PC-3 (cell line): ENCODE results near the gene METTL3. TPM values are rescaled to one million over a fixed set of nuclear protein-coding genes. Genes with fewer than 3 reads are reported as not detected.

Experiments
- ATAC-seq: fragments of 200-7000 bp; cut with Tn5 transposase; 2 replicates; pipeline ENCODE4 v1.9.1; 2020; ENCODE audit warnings: mild to moderate bottlenecking, moderate library complexity
- BruUV-seq: library from RNA; stranded (reverse); fragments of 400-500 nt; replicated peaks from 2 replicates; lab custom pipeline; 2021; lab: Mats Ljungman, UMichigan
- CTCF ChIA-PET: fragments of 300-600 bp; sonication (Branson Sonifier 250); formaldehyde crosslinking; loops from one replicate; lab custom pipeline; 2022; ENCODE audit warnings: antibody characterized with exemption; lab: Charles Lee
- POLR2A ChIA-PET: fragments of 300-600 bp; sonication (Branson Sonifier 250); formaldehyde crosslinking; loops from one replicate; lab custom pipeline; 2022; ENCODE audit warnings: antibody characterized with exemption; ENCODE audit not compliant: unreplicated experiment; lab: Charles Lee
- DNase-seq: peaks from one replicate; pipeline ENCODE4 v3.0.0-alpha.2; 2015
- H2AFZ ChIP-seq: fragments of 300-600 bp; sonication (generic); 2 replicates; pipeline ENCODE4 v1.6.0; 2016; ENCODE audit warnings: antibody characterized with exemption, low read length
- H3F3A ChIP-seq: fragments of 300-600 bp; sonication (generic); one replicate; pipeline ENCODE4 v1.6.0; 2017; ENCODE audit warnings: antibody characterized with exemption, low read length, control low read depth, mild to moderate bottlenecking; ENCODE audit not compliant: unreplicated experiment
- H3K27ac ChIP-seq: fragments of 300-600 bp; sonication (generic); 2 replicates; pipeline ENCODE4 v1.5.1; 2016; ENCODE audit warnings: mild to moderate bottlenecking, low read length
- H3K27me3 ChIP-seq: fragments of 300-600 bp; sonication (generic); 2 replicates; pipeline ENCODE4 v1.6.1; 2016; ENCODE audit warnings: low read length, mixed read lengths
- H3K36me3 ChIP-seq: fragments of 300-600 bp; sonication (generic); 2 replicates; pipeline ENCODE4 v1.6.1; 2016; ENCODE audit warnings: low read depth, mixed run types, low read length, mixed read lengths
- H3K4me1 ChIP-seq: fragments of 300-600 bp; sonication (generic); 2 replicates; pipeline ENCODE4 v1.5.1; 2016; ENCODE audit warnings: low read length; ENCODE audit not compliant: insufficient read depth
- H3K4me2 ChIP-seq: fragments of 300-600 bp; sonication (generic); 2 replicates; pipeline ENCODE4 v1.6.0; 2016; ENCODE audit warnings: low read length
- H3K4me3 ChIP-seq: fragments of 300-600 bp; sonication (generic); 2 replicates; pipeline ENCODE4 v1.5.1; 2016; ENCODE audit warnings: mild to moderate bottlenecking, low read length, mixed read lengths
- H3K79me2 ChIP-seq: fragments of 300-600 bp; sonication (generic); 2 replicates; pipeline ENCODE4 v1.6.1; 2017; ENCODE audit warnings: low read length, mixed read lengths
- H3K9ac ChIP-seq: fragments of 300-600 bp; sonication (generic); 2 replicates; pipeline ENCODE4 v1.6.0; 2016; ENCODE audit warnings: mild to moderate bottlenecking, low read length
- H3K9me2 ChIP-seq: fragments of 300-600 bp; sonication (generic); replicated peaks from 2 replicates; pipeline ENCODE4 v1.6.1; 2016; ENCODE audit warnings: mixed run types, low read length, mixed read lengths
- H3K9me3 ChIP-seq: fragments of 300-600 bp; sonication (generic); 2 replicates; pipeline ENCODE4 v1.6.1; 2016; ENCODE audit warnings: low read length, mixed read lengths
- H4K20me1 ChIP-seq: fragments of 300-600 bp; sonication (generic); 2 replicates; pipeline ENCODE4 v1.6.1; 2016; ENCODE audit warnings: low read length, mixed read lengths
- CTCF ChIP-seq: fragments of 300-600 bp; sonication (generic); conservative IDR thresholded peaks from 2 replicates; pipeline ENCODE4 v1.5.1; 2017; ENCODE audit warnings: antibody characterized with exemption, low read depth, mild to moderate bottlenecking, low read length
- EZH2 ChIP-seq: fragments of 300-600 bp; sonication (generic); IDR thresholded peaks from one replicate; pipeline ENCODE4 v1.6.1; 2017; ENCODE audit warnings: antibody characterized with exemption, mild to moderate bottlenecking, low read length; ENCODE audit not compliant: unreplicated experiment
- EZH2phosphoT487 ChIP-seq: fragments of 300-600 bp; sonication (generic); IDR thresholded peaks from 2 replicates; pipeline ENCODE4 v1.6.1; 2018; ENCODE audit warnings: mild to moderate bottlenecking, antibody characterized with exemption, low read length, borderline replicate concordance
- intact Hi-C: fragments of 100-400 bp; cut with micrococcal nuclease; formaldehyde crosslinking; loops from 2 replicates; pipeline ENCODE4 v1.9.0; 2023
- total RNA-seq: library from RNA; depleted of rRNA; stranded (reverse); fragments of >200 nt; gene quantifications from 2 replicates; pipeline ENCODE4 v1.2.3, GENCODE V29; 2014; rRNA removed

Gene METTL3
- total RNA-seq, 1 experiment from 2014 or later: 57.1 TPM

GRCh38 chr14:21454843-21455544 is 56.1 kb downstream of the METTL3 start:
- peaks cover 12% of the 10 kb centered on the region for H3K4me1 ChIP-seq
- no peaks in the 10 kb centered on the region for H3K9me3 ChIP-seq
- ChIA-PET POLR2A (interaction anchor here (1.9 kb wide), 1 partner anchor 18 kb away, joined by 16 read pairs; no protein-coding TSS in a partner anchor), CTCF (interaction anchor here (0.9 to 2.1 kb wide), 2 partner anchors 18 to 23 kb away, joined by 4 to 17 read pairs; no protein-coding TSS in a partner anchor)
- H3K27me3 ChIP-seq: no peaks in the 10 kb centered on the region
- peak overlapping the region; percentile 93 for H3K4me2 ChIP-seq
- no peaks in the 10 kb centered on the region for H3F3A ChIP-seq
- no peaks in the 10 kb centered on the region for H3K9me2 ChIP-seq
- no TSS peak for BruUV-seq
- intact Hi-C loops: no loop called here
- peaks cover 59% of the 10 kb centered on the region for H3K79me2 ChIP-seq
- no peak overlapping the region; the same call in 1 of the 2 replicates for H3K27ac ChIP-seq
- 0 out of 2 replicates have a peak overlapping the region, but pooled peaks have one; percentile 81 for H2AFZ ChIP-seq
- TF ChIP-seq EZH2phosphoT487: no peak
- no peak for TF ChIP-seq EZH2
- no peak for TF ChIP-seq CTCF
- ATAC-seq (no peak), DNase-seq (no peak)
- H3K4me3 ChIP-seq: peak overlapping the region; percentile 97
- H3K9ac ChIP-seq: peak overlapping the region; percentile 95
- H4K20me1 ChIP-seq: peaks cover 9% of the 10 kb centered on the region; the same call in 1 of the 2 replicates
- H3K36me3 ChIP-seq: no peaks in the 10 kb centered on the region

GRCh38 chr14:21449899-21450216 is 61.3 kb downstream of the METTL3 start:
- no peaks in the 10 kb centered on the region for H3K27me3 ChIP-seq
- ATAC-seq: no peak
- intact Hi-C loops: no loop called here
- peaks cover 18% of the 10 kb centered on the region; the same call in 1 of the 2 replicates for H4K20me1 ChIP-seq
- peaks cover 3% of the 10 kb centered on the region; the same call in 1 of the 2 replicates for H3K36me3 ChIP-seq
- H3K9me2 ChIP-seq: no peaks in the 10 kb centered on the region
- TF ChIP-seq EZH2 (no peak), CTCF (no peak)
- H3K9me3 ChIP-seq: no peaks in the 10 kb centered on the region
- no peak overlapping the region for H3K4me2 ChIP-seq
- no peaks in the 10 kb centered on the region for H3F3A ChIP-seq
- ChIA-PET POLR2A (no interaction called here), CTCF (no interaction called here)
- H2AFZ ChIP-seq: no peak overlapping the region
- peaks cover 100% of the 10 kb centered on the region for H3K79me2 ChIP-seq
- H3K4me1 ChIP-seq: peaks cover 8% of the 10 kb centered on the region
- H3K9ac ChIP-seq: no peak overlapping the region
- no peak overlapping the region for H3K4me3 ChIP-seq
- no peak for DNase-seq
- BruUV-seq: no TSS peak
- no peak overlapping the region for H3K27ac ChIP-seq

Other genes starting within 250 kb of the METTL3 start
- 682 and 772 TPM in 2 replicates for gene HNRNPC, start 241.9 kb downstream of the METTL3 start, total RNA-seq
- gene RPGRIP1, start 231.3 kb downstream of the METTL3 start, total RNA-seq: 0.33 TPM in 1 of 2 replicates, not detected in the other
- 92.6 and 102 TPM in 2 replicates for gene SUPT16H, start 127.3 kb downstream of the METTL3 start, total RNA-seq
- gene CHD8, start 55.2 kb downstream of the METTL3 start, total RNA-seq: 57.4 and 81.0 TPM in 2 replicates
- gene RAB2B, start 34.4 kb downstream of the METTL3 start, total RNA-seq: 11.7 and 26.8 TPM in 2 replicates
- gene TOX4, start 34.1 kb downstream of the METTL3 start, total RNA-seq: 26.7 and 38.5 TPM in 2 replicates
- gene SALL2, start 15.0 kb upstream of the METTL3 start, total RNA-seq: 4.1 and 6.0 TPM in 2 replicates
- gene OR10G3, start 68.7 kb upstream of the METTL3 start, total RNA-seq: not detected in 2 replicates
- gene OR10G2, start 123.6 kb upstream of the METTL3 start, total RNA-seq: not detected in 2 replicates
- gene OR4E2, start 142.5 kb upstream of the METTL3 start, total RNA-seq: not detected in 2 replicates
- gene OR4E1, start 162.5 kb upstream of the METTL3 start, total RNA-seq: not detected in 2 replicates